Esophagus muscularis mucosa (tissue), 4 donors: ENCODE data around the gene NCOA3. TPM values are rescaled to one million over a fixed set of nuclear protein-coding genes. Genes with fewer than 3 reads are reported as not detected.

Source experiments
- DNase-seq: peaks from one replicate; pipeline ENCODE4 v3.0.0-alpha.2; 2017; ENCODE audit errors: extremely low spot score
- H3K27ac ChIP-seq, 4 donors: fragments of 200-600 bp; sonication (generic); replicated peaks in 1 of 4; 1 replicate in 3 of 4; 2 replicates in 1 of 4; pipeline ENCODE4 v1.5.1; 2016 to 2019; ENCODE audit warnings: mild to moderate bottlenecking in 1 of 4
- H3K27me3 ChIP-seq, 4 donors: fragments of 200-600 bp; sonication (generic); one replicate each; pipeline versions ENCODE4 v1.5.1 to v1.6.0; 2016 to 2019
- H3K36me3 ChIP-seq, 4 donors: fragments of 200-600 bp; sonication (generic); one replicate each; pipeline ENCODE4 v1.5.1; 2016 to 2019
- H3K4me1 ChIP-seq, 4 donors: fragments of 200-600 bp; sonication (generic); one replicate each; pipeline ENCODE4 v1.5.1; 2016 to 2019
- H3K4me3 ChIP-seq, 4 donors: fragments of 200-600 bp; sonication (generic); 1 replicate in 2 of 4; 2 replicates in 2 of 4; pipeline ENCODE4 v1.5.1; 2016 to 2019; ENCODE audit warnings: mild to moderate bottlenecking in 4 of 4, moderate library complexity in 1 of 4
- H3K9me3 ChIP-seq, 4 donors: fragments of 200-600 bp; sonication (generic); 1 replicate in 3 of 4; 2 replicates in 1 of 4; pipeline ENCODE4 v1.5.1; 2016 to 2019
- CTCF ChIP-seq, 3 experiments: fragments of 200-600 bp in 2 of 3; fragments of 450-650 bp in 1 of 3; sonication (generic) in 2 of 3; IDR thresholded peaks; one replicate each; pipeline ENCODE4 v1.5.1; 2017 to 2019; ENCODE audit warnings: antibody characterized with exemption in 3 of 3, mild to moderate bottlenecking in 2 of 3, moderate library complexity in 1 of 3
- EP300 ChIP-seq: sonication (generic); formaldehyde crosslinking; IDR thresholded peaks from one replicate; pipeline ENCODE4 v1.6.1; 2017; ENCODE audit warnings: antibody characterized with exemption
- POLR2A ChIP-seq: fragments of 450-650 bp; IDR thresholded peaks from one replicate; pipeline ENCODE4 v1.6.1; 2017; ENCODE audit warnings: antibody characterized with exemption, moderate library complexity, mild to moderate bottlenecking, low read depth
- POLR2AphosphoS5 ChIP-seq, 2 donors: sonication (generic); formaldehyde crosslinking; IDR thresholded peaks; one replicate each; pipeline ENCODE4 v1.6.1; 2017; ENCODE audit warnings: antibody characterized with exemption in 2 of 2
- WGBS: methylation state at CpG from one replicate; pipeline ENCODE4 v1.1.5; 2018; 5-methylcytosine and 5-hydroxymethylcytosine counted together
- intact Hi-C: fragments of 100-400 bp; cut with DNase I; formaldehyde crosslinking; loops from one replicate; pipeline ENCODE4 v1.15.1; 2023
- total RNA-seq, 4 donors: library from RNA; depleted of rRNA; stranded (reverse); fragments of >200 nt; gene quantifications; one replicate each; pipeline versions ENCODE4 v1.1.0 to v1.2.1, GENCODE V29; 2016

The NCOA3 gene
- total RNA-seq, 4 donors from 2014 or later = 25.7 to 51.4 (median 35.8) TPM

GRCh38 chr20:47665221-47665991 is 163.7 kb downstream of the NCOA3 start:
- TF ChIP-seq POLR2AphosphoS5 (IDR thresholded peaks at IDR 0.05) = no peak
- TF ChIP-seq CTCF (IDR thresholded peaks at IDR 0.05) = no peak
- intact Hi-C loops = loop anchor here (2.0 to 10.0 kb wide), 2 partner anchors 955 to 1249 kb away; no protein-coding TSS in a partner anchor
- no peak overlapping the region for H3K4me3 ChIP-seq
- H3K9me3 ChIP-seq = no peaks in the 10 kb centered on the region
- 87% methylated on average over 23 of the region's 27 CpGs for WGBS
- H3K36me3 ChIP-seq = peaks cover 17 to 87% (median 56%) of the 10 kb centered on the region in 4 donors
- H3K27ac ChIP-seq = no peak overlapping the region
- peaks cover 10 to 28% (median 17%) of the 10 kb centered on the region in 4 donors for H3K4me1 ChIP-seq
- H3K27me3 ChIP-seq = no peaks in the 10 kb centered on the region
- no peak for DNase-seq

GRCh38 chr20:47666304-47666703 is 164.6 kb downstream of the NCOA3 start:
- intact Hi-C loops = loop anchor here (10.0 kb wide), 1 partner anchor 1248 kb away; no protein-coding TSS in a partner anchor
- TF ChIP-seq CTCF (IDR thresholded peaks at IDR 0.05) (no peak), EP300 (no peak), POLR2AphosphoS5 (IDR thresholded peaks at IDR 0.05) (no peak), POLR2A (no peak)
- Histone ChIP-seq H3K4me1 (peaks cover 5 to 21% (median 14%) of the 10 kb centered on the region in 4 donors), H3K27me3 (no peaks in the 10 kb centered on the region), H3K9me3 (no peaks in the 10 kb centered on the region), H3K4me3 (no peak overlapping the region), H3K27ac (no peak overlapping the region), H3K36me3 (peaks cover 14 to 84% (median 53%) of the 10 kb centered on the region in 4 donors)
- DNase-seq = no peak
- 95% methylated on average over 19 of the region's 19 CpGs for WGBS

- no peak for DNase-seq
- Histone ChIP-seq H3K4me1 (peaks cover 5 to 21% (median 14%) of the 10 kb centered on the region in 4 donors), H3K27me3 (no peaks in the 10 kb centered on the region), H3K4me3 (no peak overlapping the region), H3K36me3 (peaks cover 7 to 84% (median 49%) of the 10 kb centered on the region in 4 donors), H3K9me3 (no peaks in the 10 kb centered on the region), H3K27ac (no peak overlapping the region)
- intact Hi-C loops = loop anchor here (10.0 kb wide), 1 partner anchor 1248 kb away; no protein-coding TSS in a partner anchor
- no peak for TF ChIP-seq EP300
- no peak for TF ChIP-seq CTCF (IDR thresholded peaks at IDR 0.05)
- TF ChIP-seq POLR2A = no peak
- no peak for TF ChIP-seq POLR2AphosphoS5 (IDR thresholded peaks at IDR 0.05)
- WGBS = 94% methylated on average over 5 of the region's 5 CpGs
Observed at GRCh38 chr20:47667086-47667485, 165.4 kb downstream of the NCOA3 start.

- Histone ChIP-seq H3K9me3 (no peaks in the 10 kb centered on the region), H3K27me3 (no peaks in the 10 kb centered on the region), H3K4me1 (peaks cover 5 to 21% (median 14%) of the 10 kb centered on the region in 4 donors), H3K27ac (no peak overlapping the region), H3K4me3 (no peak overlapping the region), H3K36me3 (peaks cover 1 to 84% (median 46%) of the 10 kb centered on the region in 4 donors)
- no peak for TF ChIP-seq POLR2A
- no peak for TF ChIP-seq EP300
- TF ChIP-seq POLR2AphosphoS5 (IDR thresholded peaks at IDR 0.05) = no peak
- TF ChIP-seq CTCF (IDR thresholded peaks at IDR 0.05) = no peak
- WGBS = 76% methylated on average over 19 of the region's 19 CpGs
- DNase-seq = no peak
- intact Hi-C loops = loop anchor here (10.0 kb wide), 1 partner anchor 1247 kb away; no protein-coding TSS in a partner anchor
Observed at GRCh38 chr20:47667531-47668312, 166.0 kb downstream of the NCOA3 start.
